ENCODE data around the gene JPH4.

Gene JPH4

DNA sequence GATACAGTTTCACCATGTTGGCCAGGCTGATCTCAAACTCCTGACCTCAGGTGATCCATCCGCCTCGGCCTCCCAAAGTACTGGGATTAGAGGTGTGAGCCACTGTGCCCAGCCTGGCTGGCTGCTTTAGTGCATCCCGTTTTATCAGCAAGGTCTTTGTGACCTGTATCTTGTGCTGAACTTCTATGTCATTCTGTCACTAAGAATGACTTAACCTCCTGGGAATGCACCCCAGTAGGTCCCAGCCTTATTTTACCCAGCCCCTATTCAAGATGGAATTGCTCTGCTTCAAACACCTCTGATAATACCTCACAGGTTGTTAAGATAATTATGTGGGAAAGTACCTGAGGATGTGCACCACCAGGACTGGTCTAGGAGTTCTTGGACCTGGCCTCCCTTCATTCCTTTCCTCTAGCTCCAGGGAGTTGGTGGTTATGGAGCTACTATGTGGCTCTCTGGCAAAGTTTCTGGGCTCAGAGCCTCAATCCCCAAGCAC lies 26.1 kb upstream of the JPH4 start:
- ATAC-seq (ENCODE audit: insufficient read depth, low read depth) (no peak), DNase-seq (no peak)
- Histone ChIP-seq H3K4me2 (ENCODE audit: insufficient read depth, low read length) (no peak overlapping the region), H3K79me2 (ENCODE audit: insufficient read depth, low read length) (no peaks in the 10 kb centered on the region), H4K20me1 (ENCODE audit: insufficient read depth, low read length) (no peaks in the 10 kb centered on the region), H3K27me3 (ENCODE audit: insufficient read depth, low read length, poor library complexity) (peaks cover 6% of the 10 kb centered on the region), H3K27ac (ENCODE audit: low read length) (no peak overlapping the region), H3K4me1 (ENCODE audit: insufficient read depth, low read length) (peaks cover 2% of the 10 kb centered on the region), H3K36me3 (ENCODE audit: insufficient read depth, low read length) (no peaks in the 10 kb centered on the region), H3K9me3 (ENCODE audit: insufficient read depth, low read length, severe bottlenecking) (peaks cover under 1% of the 10 kb centered on the region), H3K9ac (ENCODE audit: low read depth, low read length) (no peak overlapping the region), H2AFZ (ENCODE audit: low read depth, low read length) (no peak overlapping the region), H3K4me3 (ENCODE audit: low read depth in 1 of 2, low read length in 2 of 2) (no peak overlapping the region)
- no peak for TF ChIP-seq EZH2 (IDR thresholded peaks at IDR 0.05; ENCODE audit: borderline replicate concordance, low read depth, low read length, severe bottlenecking)
- TF ChIP-seq, protein P1, sequence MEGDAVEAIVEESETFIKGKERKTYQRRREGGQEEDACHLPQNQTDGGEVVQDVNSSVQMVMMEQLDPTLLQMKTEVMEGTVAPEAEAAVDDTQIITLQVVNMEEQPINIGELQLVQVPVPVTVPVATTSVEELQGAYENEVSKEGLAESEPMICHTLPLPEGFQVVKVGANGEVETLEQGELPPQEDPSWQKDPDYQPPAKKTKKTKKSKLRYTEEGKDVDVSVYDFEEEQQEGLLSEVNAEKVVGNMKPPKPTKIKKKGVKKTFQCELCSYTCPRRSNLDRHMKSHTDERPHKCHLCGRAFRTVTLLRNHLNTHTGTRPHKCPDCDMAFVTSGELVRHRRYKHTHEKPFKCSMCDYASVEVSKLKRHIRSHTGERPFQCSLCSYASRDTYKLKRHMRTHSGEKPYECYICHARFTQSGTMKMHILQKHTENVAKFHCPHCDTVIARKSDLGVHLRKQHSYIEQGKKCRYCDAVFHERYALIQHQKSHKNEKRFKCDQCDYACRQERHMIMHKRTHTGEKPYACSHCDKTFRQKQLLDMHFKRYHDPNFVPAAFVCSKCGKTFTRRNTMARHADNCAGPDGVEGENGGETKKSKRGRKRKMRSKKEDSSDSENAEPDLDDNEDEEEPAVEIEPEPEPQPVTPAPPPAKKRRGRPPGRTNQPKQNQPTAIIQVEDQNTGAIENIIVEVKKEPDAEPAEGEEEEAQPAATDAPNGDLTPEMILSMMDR (IDR thresholded peaks at IDR 0.05; ENCODE audit: borderline replicate concordance, extremely low read depth, low read length, poor library complexity, severe bottlenecking), result no peak

DNA sequence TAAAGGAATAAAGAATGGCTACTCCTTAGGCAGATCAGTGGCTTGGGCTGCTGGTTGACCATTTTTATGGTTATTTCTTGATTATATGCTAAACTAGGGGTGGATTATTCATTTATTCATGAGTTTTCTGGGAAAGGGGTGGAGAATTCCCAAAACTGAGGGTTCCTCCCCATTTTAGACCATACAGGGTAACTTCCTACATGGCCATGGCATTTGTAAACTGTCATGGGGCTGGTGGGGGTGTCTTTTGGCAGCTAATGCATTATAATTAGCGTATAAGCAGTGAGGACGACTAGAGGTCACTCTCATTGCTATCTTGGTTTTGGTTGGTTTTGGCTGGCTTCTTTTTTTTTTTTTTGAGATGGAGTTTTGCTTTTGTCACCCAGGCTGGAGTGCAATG lies 25.6 kb upstream of the JPH4 start:
- H3K9me3 ChIP-seq (ENCODE audit: insufficient read depth, low read length, severe bottlenecking), result no peaks in the 10 kb centered on the region
- DNase-seq, result no peak
- H3K27ac ChIP-seq (ENCODE audit: low read length), result no peak overlapping the region
- H4K20me1 ChIP-seq (ENCODE audit: insufficient read depth, low read length), result no peaks in the 10 kb centered on the region
- H3K4me3 ChIP-seq (ENCODE audit: low read depth in 1 of 2, low read length in 2 of 2), result no peak overlapping the region
- no peak overlapping the region for H3K4me2 ChIP-seq (ENCODE audit: insufficient read depth, low read length)
- TF ChIP-seq, protein P1 (IDR thresholded peaks at IDR 0.05; ENCODE audit: borderline replicate concordance, extremely low read depth, low read length, poor library complexity, severe bottlenecking), result no peak
- TF ChIP-seq EZH2 (IDR thresholded peaks at IDR 0.05; ENCODE audit: borderline replicate concordance, low read depth, low read length, severe bottlenecking), result no peak
- H3K27me3 ChIP-seq (ENCODE audit: insufficient read depth, low read length, poor library complexity), result peaks cover 6% of the 10 kb centered on the region
- no peaks in the 10 kb centered on the region for H3K4me1 ChIP-seq (ENCODE audit: insufficient read depth, low read length)
- no peaks in the 10 kb centered on the region for H3K36me3 ChIP-seq (ENCODE audit: insufficient read depth, low read length)
- no peak for ATAC-seq (ENCODE audit: insufficient read depth, low read depth)
- H2AFZ ChIP-seq (ENCODE audit: low read depth, low read length), result no peak overlapping the region
- no peaks in the 10 kb centered on the region for H3K79me2 ChIP-seq (ENCODE audit: insufficient read depth, low read length)
- H3K9ac ChIP-seq (ENCODE audit: low read depth, low read length), result no peak overlapping the region

DNA sequence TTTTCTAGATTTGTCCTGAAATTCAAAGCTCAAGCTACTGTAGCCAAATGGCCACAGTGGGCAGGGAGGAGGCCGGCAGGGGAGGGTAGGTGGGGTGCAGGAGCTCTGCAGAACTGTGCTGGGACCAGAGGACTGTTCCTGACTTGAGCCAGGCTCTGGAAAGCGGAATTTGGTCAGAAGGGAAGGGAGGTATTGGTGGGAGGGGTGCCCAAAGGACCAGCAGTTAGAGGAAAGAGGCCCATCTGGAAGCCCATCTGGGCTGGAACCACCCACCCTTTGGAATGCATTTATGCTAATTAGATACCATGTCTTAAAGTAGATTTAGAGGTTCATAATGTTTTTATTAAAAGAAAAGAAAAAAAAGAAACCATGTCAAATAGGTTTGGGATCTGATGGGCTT lies 24.5 kb upstream of the JPH4 start:
- TF ChIP-seq EZH2 (IDR thresholded peaks at IDR 0.05; ENCODE audit: borderline replicate concordance, low read depth, low read length, severe bottlenecking), result no peak
- TF ChIP-seq, protein P1 (IDR thresholded peaks at IDR 0.05; ENCODE audit: borderline replicate concordance, extremely low read depth, low read length, poor library complexity, severe bottlenecking), result no peak
- no peaks in the 10 kb centered on the region for H3K79me2 ChIP-seq (ENCODE audit: insufficient read depth, low read length)
- H3K9me3 ChIP-seq (ENCODE audit: insufficient read depth, low read length, severe bottlenecking), result no peaks in the 10 kb centered on the region
- no peaks in the 10 kb centered on the region for H4K20me1 ChIP-seq (ENCODE audit: insufficient read depth, low read length)
- no peak overlapping the region for H3K4me2 ChIP-seq (ENCODE audit: insufficient read depth, low read length)
- no peaks in the 10 kb centered on the region for H3K4me1 ChIP-seq (ENCODE audit: insufficient read depth, low read length)
- no peak overlapping the region for H3K9ac ChIP-seq (ENCODE audit: low read depth, low read length)
- H2AFZ ChIP-seq (ENCODE audit: low read depth, low read length), result no peak overlapping the region
- H3K36me3 ChIP-seq (ENCODE audit: insufficient read depth, low read length), result no peaks in the 10 kb centered on the region
- no peak for ATAC-seq (ENCODE audit: insufficient read depth, low read depth)
- H3K4me3 ChIP-seq (ENCODE audit: low read depth in 1 of 2, low read length in 2 of 2), result no peak overlapping the region
- peaks cover 6% of the 10 kb centered on the region for H3K27me3 ChIP-seq (ENCODE audit: insufficient read depth, low read length, poor library complexity)
- no peak overlapping the region for H3K27ac ChIP-seq (ENCODE audit: low read length)
- DNase-seq, result no peak
